NCI-H1105 treated with DMSO at 0.1 percent for 48 hours (cell line): Measurements from ENCODE around the gene ITGB3.
"Not testable (repeated sequence)": the region's sequence is repeated elsewhere in the genome, so short reads cannot be mapped to it uniquely, and the experiment has no call there.

Experiments
- DNase-seq: peaks from one replicate; lab custom pipeline; 2025; lab: John Stamatoyannopoulos, UW

ITGB3 gene

DNA sequence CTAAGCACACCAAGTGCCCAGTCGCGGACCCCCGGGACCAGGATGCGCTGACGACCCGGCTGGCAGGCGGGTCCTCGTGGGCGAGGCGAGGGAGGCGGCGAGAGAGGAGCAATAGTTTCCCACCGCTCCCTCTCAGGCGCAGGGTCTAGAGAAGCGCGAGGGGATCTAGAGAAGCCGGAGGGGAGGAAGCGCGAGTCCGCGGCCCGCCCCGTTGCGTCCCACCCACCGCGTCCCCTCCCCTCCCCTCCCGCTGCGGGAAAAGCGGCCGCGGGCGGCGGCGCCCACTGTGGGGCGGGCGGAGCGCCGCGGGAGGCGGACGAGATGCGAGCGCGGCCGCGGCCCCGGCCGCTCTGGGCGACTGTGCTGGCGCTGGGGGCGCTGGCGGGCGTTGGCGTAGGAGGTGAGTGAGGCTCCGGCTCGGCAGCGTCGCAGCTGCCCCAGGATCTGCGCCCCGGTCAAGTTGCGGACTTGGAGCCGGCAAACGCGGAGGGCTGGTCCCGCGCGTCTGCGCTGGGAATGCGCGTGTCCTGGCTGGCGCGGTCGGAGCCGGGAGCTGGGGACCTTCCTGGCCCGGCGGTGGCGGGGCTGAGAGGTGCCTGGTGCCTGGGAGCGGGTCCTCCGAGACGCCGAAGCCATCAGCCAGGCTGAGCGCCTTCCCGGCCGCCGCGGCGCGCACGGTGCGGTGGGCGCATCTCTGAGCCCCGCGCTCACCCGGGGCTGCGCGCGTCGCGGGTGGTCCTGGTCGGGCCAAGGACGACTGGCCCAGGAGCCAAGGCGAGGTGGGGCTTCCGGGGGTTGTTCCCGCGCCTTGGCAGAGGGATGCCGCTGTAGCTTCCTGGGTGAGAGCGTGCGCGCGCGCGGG is at the start of gene ITGB3:
TSS of gene ITGB3 (plus strand) at position 287 of the 862 bp plus-strand sequence. CDS start at position 322, 35 bp downstream.
- peak; percentile 54 for DNase-seq

GRCh38 chr17:47203984-47204721 is 49.5 kb upstream of the ITGB3 start:
- no peak for DNase-seq

DNA sequence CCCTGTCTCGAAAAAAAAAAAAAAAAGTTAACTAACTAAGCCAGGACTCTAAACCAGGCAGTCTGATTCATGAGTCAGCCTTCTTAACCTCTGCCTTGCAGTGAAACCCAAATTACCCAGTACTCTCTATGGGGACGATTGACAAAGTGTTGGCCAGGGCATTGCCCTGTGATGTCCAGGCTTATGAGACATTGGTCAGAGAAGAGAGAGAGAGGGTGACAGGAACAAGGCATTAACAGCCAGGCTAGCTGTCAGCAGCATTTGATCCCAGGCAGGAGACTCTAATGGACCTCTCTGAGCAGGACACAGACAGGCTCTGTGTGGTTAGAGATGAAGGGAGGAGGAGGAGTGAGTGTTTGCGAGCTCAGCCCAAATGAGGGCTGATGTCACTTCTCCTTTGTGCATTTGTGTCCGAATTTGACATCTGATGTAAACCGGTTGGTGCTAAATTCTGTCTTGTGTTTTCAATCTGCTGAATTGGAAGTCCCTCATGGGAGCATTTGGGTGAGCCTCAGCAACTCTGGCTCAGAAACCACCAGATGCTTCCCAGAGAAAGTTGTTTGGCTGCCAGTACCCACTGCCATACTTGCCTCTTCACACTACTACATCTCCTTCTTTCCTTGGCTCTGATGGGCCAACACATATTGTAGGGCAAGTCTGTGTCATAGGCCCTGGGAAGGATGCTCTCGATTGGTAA is 48.8 kb upstream of the ITGB3 start:
- DNase-seq: no peak

GRCh38 chr17:47205419-47205963 is 48.1 kb upstream of the ITGB3 start:
- DNase-seq: no peak

GRCh38 chr17:47207143-47208067 is 46.2 kb upstream of the ITGB3 start:
- DNase-seq: no peak

DNA sequence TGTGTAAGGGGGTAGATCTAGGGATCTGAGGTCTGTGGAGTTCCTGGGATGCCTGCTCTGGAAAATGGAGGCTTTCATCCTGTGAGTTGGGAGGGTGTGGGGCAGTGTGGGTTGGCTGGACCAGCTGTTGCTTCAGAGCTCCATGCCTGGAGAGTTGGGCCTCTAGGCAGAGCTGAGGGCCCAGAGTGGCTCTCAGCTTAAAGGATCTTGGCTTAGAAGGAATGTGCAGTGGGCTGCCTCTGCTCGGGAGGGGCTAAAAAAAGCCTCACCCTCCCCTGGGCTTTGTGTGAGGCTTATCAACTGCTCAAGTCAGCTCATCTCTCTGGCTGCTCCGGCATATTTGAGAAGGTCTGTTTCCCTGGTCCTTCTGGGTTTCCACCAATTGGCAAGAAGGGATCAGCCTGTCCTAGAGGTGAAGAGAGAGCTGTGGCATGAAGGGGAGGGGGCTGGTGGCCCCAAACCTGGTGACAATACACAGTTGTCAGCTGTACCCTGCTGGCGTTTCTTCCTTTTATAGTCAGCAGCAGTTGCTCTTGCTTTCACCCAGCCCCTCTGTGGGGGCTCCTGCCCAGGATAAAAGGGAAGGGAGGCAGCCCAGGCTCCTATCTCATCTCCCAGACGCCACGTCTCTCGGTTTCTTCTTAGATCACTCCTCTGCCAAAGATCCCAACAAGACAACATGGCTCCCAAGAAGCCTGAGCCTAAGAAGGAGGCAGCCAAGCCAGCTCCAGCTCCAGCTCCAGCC is 44.7 kb upstream of the ITGB3 start, which contains the start of gene MYL4:
TSS of gene MYL4 (plus strand) at position 605 of the 745 bp plus-strand sequence. CDS start at position 680, 75 bp downstream.
- DNase-seq: no peak

GRCh38 chr17:47209499-47209898 is 44.1 kb upstream of the ITGB3 start:
- no peak for DNase-seq

- no peak for DNase-seq
Measured at GRCh38 chr17:47210105-47210504, 43.5 kb upstream of the ITGB3 start.

DNA sequence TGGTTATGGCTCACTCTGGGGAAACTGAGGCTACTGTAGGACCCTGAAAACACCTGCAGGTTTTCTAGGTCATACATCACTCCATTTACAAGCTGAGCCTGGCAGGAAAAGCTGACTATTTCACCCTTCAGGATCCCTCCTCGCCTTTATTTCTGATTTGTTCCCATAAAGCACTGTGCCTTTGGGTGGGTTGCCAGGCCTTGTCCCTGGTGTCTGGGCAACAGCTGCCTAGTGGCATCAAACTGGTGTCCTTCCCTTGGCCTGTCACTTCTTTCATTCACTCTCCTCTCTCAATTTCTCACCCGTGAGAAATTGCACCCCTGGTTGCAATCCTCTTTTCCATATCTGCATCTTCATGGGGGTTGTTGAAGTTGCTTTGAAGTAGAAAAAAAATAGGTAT is 42.8 kb upstream of the ITGB3 start:
- no peak for DNase-seq

DNA sequence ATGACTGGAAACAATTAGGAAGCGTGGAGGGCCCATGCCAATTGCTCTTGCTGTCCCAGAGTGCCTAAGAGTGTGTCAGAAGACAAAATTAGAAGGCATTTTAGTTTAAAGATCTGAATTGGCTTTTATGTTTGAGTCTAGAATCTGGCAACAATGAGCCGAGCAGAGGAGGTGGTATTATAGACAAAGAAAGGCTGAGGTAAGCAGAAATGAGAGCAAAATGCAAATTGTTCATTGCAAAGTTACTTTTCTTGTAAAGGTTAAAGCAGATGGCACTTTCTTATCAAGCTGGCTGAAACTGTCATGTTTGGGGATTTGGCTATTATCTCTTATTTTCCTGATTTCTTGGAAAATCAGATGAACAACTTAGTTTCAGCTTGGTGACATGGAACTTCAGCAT is 41.2 kb upstream of the ITGB3 start:
- DNase-seq: no peak

DNA sequence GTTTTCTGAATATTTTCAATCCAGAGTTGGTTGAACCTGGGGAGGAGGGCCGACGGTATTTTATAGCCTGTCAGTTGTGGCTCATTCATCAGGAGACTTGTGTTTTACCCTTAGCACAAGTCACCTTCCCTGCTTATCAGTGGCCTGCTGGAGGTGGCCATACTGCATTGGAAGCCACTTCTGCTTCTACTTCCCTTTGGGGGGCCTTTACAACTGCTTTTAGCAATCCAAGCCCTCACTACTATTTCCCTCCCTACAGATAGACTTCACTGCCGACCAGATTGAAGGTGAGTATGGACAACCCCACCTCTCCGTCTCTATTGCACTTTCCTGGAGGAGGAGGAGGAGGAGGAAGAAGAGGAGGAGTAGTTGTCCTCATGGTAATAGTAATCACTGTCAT is 40.1 kb upstream of the ITGB3 start:
- no peak for DNase-seq

DNA sequence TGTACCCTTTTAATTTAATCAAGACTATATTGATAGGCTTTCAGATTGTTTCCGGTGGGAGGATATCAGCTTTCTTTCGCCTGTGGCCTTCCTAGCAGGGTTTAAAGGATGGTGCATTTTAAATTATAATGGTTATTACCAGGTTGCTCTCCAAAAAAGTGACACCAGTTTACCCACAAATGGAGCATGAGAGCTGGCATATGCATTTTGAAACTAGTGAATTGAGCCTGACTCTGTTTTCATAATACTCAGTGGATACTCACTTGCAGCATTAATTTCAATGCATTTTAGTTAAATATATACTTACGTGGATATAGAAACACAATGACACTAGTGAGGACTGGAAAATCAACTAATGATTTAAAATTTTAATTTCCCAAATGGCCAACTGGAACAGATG is 38.7 kb upstream of the ITGB3 start:
- DNase-seq: no peak

DNA sequence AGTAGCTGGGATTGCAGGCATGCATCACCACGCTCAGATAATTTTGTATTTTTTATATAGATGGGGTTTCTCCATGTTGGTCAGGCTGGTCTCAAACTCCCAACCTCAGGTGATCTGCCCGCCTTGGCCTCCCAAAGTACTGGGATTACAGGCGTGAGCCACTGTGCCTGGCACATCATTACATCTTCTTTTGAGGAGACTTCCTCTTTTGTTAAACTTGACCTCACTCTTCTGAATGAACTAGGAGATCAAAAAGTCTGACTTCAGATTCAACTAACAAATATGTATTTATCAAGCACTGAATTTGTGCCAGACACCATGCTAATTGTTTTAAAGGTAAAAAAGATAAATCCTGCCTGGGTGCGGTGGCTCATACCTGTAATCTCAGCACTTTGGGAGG is 36.8 kb upstream of the ITGB3 start:
- DNase-seq: not testable (repeated sequence)

DNA sequence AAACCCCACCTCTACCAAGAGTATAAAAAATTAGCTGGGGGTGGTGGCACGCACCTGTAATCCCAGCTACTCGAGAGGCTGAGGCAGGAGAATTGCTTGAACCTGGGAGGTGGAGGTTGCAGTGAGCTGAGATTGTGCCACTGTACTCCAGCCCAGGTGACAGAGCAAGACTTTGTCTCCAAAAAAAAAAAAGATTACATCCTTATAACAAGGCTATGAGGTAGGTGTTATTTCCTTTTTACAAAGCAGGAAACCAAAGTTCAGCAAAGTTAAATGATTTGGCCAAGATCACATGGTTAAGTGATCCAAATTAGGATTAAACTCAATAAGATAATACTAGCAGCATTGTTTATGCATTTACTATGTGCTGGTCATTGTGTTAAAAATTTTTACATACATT is 36.3 kb upstream of the ITGB3 start:
- not testable (repeated sequence) for DNase-seq

DNA sequence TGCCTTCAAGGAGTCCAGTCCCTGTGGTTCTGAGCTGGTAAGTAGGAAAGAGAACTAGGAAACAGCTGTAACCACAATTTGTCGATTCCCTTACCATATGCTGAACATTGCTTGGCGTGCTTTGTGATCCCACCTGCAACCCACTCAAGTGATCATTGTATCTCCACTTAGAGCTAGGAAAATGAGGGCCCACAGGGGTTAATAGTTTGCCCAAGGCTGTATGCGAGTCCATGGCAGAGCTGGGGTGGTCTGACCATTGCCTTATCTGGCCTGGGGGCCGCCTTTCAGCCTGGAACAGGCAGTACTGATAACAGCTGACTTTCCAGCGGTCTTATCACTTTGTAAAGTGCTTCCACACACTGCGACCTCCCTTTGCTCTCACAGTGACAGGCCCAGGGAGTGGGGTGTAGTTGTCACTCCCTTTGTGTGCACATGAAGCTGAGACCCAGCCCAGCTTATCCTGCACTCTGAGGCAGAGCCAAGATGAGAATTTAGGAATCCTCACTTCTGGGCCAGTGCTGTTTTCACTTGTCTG is 34.7 kb upstream of the ITGB3 start:
- DNase-seq: no peak

DNA sequence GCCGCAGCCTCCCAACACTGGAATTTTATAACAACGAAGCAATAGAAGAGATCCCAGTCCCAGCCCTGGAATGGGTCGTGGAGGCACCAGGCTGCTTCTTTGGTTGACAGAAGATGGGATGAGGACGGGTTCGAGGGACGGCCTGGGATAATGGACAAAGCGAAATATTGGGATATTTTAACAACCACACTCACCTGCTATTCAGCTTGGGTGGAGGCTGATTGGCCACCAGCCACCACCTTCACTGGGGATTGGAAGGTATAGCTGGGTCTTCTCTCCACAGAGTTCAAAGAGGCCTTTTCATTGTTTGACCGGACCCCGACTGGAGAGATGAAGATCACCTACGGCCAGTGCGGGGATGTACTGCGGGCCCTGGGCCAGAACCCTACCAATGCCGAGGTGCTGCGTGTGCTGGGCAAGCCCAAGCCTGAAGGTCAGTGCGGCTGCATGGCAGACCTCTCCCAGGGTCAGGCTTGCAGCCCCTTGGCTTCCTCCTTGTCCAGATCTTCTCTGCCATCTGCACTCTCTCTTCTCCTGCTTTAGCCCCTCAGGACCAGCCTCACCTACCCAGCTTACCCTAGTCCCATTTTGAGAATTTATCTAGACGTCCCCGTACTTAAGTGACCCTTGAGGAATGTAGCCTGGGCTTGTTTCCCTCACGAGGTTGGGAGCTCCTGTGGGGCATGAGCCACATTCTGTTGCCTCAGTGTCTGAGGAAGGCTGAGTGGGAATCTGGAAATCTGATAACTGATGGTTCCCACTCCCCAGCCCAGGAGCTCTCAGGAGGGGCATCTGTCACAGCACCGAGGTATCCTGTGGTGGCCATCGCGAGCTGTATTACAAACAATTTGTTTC is 33.8 kb upstream of the ITGB3 start:
- no peak for DNase-seq

DNA sequence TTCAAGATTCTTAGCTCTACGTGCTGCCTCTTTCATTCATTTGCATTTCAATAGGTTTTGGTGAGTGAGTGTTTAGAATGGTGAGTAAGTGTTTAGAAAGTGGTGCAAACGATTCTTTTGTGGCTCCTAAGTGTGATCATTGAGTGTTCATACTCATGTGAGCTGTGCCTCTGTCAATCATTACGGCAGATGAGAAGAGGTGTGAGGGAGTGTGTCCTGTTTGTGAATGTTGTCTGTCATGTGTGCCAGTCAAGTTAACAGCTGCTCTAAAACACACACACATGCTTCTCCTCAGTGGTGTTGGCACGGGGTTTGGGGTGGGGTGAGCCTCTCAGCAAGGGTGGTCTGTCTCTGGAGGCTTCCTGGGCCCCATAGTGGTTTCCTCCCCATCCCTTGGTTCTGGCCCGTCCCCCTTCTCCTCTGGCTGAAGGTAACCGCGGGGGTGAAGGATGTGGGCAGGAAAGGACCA is 33.1 kb upstream of the ITGB3 start:
- no peak for DNase-seq

DNA sequence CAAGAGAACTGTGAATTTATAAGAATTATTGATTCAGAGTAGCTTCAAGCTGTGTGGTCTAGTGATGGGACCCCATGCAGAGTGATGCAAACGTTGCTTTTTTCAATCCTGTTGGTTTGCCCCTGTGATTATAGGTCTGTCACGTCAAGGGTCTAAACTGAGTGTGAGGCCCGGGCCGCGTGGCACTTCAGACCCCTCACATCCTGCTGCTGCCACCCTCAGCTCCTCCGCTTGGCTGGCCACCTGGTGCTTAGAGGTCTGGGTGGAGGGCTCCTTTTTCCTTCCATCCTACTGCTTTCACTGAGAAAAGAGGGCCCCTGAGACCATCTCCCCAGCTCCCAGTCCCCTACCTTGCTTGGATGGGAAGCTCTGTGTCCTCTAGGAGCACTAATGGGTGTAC is 32.5 kb upstream of the ITGB3 start:
- DNase-seq: no peak

DNA sequence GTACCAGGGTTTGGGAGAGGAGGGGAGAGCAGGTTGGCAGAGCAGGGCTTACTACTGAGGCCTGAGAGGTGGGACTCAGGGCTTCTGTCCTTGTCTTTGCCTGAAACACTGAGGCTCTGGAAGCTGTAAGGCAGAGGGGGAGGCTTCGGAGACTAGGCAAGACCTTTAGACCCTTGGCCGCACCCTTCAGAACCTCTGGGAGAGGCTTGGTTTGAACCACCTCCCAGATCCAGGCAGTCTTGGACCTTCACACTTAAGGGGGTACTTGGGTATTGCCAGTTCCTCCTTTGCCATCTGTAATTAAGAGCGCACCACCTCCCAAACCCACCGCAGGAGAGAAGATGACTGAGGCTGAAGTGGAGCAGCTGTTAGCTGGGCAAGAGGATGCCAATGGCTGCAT is 31.6 kb upstream of the ITGB3 start:
- no peak for DNase-seq
